GM18909 (cell line): ENCODE results near the gene GPR149.
A peak's percentile ranks its signal among the peaks of the same experiment; 100 is the strongest.
"Not testable (repeated sequence)": the region's sequence is repeated elsewhere in the genome, so short reads cannot be mapped to it uniquely, and the experiment has no call there.

Experiments used
- ATAC-seq: cut with Tn5 transposase; IDR thresholded peaks from one replicate; pipeline ENCODE4 v1.9.1; 2021; ENCODE audit warnings: mild to moderate bottlenecking; ENCODE audit not compliant: unreplicated experiment, poor library complexity

GPR149 gene, protein sequence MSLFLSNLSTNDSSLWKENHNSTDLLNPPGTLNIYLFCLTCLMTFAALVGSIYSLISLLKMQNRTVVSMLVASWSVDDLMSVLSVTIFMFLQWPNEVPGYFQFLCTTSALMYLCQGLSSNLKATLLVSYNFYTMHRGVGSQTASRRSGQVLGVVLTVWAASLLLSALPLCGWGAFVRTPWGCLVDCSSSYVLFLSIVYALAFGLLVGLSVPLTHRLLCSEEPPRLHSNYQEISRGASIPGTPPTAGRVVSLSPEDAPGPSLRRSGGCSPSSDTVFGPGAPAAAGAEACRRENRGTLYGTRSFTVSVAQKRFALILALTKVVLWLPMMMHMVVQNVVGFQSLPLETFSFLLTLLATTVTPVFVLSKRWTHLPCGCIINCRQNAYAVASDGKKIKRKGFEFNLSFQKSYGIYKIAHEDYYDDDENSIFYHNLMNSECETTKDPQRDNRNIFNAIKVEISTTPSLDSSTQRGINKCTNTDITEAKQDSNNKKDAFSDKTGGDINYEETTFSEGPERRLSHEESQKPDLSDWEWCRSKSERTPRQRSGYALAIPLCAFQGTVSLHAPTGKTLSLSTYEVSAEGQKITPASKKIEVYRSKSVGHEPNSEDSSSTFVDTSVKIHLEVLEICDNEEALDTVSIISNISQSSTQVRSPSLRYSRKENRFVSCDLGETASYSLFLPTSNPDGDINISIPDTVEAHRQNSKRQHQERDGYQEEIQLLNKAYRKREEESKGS

DNA sequence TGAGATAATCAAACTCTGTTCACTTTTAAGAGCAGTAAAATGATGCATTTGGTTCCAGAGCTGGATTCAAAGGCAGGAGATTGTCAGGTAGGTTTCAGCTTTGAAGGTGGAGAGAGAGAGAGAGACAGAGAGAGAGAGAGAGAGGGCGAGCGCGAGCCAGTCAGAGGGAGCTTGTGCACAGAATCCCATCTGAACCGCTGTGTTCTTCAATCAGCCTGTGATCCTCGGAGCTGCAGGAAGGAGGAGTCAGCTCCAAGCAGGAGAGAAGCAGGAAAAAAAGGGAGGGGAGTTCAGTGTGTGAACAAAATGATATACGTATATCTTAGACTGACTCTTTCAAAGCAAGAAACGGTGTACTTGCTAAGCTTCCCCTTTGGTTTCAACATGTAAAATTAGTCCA lies at the start of gene GPR149:
Gene GPR149 (minus strand): TSS at position 177 of the 400 bp plus-strand sequence. CDS start 575 bp downstream, outside the sequence.
- ATAC-seq = no peak

GRCh38 chr3:154473769-154474168 lies 43.8 kb upstream of the GPR149 start:
- ATAC-seq = no peak

DNA sequence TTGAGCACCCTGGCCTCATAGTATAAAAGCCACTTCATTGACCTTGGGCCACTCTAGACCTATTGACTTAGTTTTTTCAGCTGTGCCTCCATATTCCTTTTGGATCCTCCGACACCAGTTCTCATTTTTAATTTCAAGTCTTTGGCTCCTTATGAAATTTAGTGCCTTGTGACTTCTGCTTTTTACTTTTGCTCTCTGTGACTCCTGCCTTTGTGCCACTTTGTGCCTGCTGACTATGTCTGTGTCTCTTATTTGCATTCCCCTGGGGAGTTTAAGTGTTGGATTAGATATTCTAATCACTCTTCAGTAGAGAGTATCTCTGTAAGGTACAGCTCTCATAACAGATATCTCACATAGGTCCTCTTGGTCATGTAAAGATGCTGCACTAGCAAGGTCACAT lies 39.6 kb upstream of the GPR149 start:
- ATAC-seq = no peak

GRCh38 chr3:154464440-154465190 lies 34.6 kb upstream of the GPR149 start:
- no peak for ATAC-seq

DNA sequence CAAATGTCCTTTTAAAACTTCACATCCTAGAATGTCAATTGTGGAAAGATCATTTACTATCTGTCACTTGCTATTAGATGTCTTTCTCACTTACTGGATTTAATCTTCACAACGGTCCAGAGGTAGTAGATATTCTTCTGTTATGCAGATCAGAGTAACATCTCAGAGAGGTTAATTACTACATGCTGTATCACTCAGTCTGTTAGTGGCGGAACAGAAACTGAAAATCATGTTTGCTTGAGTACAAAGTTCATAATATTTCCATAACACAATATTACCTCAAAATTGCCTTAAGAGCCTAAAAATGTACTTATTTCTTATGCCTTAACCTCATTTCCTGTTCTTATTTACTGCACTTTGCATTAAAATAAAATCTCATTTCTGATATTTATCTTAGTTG lies 28.6 kb upstream of the GPR149 start:
- ATAC-seq = peak; percentile 45

- not testable (repeated sequence) for ATAC-seq
Observed at GRCh38 chr3:154439081-154439480, 9.1 kb upstream of the GPR149 start.

GRCh38 chr3:154431043-154431442 lies 1.1 kb upstream of the GPR149 start:
- ATAC-seq = no peak

- ATAC-seq = no peak
Observed at GRCh38 chr3:154428286-154429206, 1.4 kb downstream of the GPR149 start.

- ATAC-seq = no peak
Observed at GRCh38 chr3:154427685-154428285, 2.2 kb downstream of the GPR149 start.

GRCh38 chr3:154422694-154423093 lies 7.3 kb downstream of the GPR149 start:
- ATAC-seq = no peak

DNA sequence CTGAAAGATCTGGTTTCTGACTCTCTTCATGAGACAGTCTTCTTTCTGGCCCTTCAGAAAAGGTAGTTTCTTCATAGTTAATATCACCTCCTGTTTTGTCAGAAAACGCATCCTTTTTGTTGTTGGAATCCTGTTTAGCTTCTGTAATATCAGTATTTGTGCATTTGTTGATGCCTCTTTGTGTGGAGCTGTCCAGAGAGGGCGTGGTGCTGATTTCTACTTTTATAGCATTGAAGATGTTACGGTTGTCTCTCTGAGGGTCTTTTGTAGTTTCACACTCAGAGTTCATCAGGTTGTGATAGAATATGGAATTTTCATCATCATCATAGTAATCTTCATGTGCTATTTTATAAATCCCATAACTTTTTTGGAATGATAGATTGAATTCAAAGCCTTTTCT lies 8.9 kb downstream of the GPR149 start:
- ATAC-seq = no peak

- peak; percentile 98 for ATAC-seq
Observed at GRCh38 chr3:154398084-154398967, 31.7 kb downstream of the GPR149 start.

DNA sequence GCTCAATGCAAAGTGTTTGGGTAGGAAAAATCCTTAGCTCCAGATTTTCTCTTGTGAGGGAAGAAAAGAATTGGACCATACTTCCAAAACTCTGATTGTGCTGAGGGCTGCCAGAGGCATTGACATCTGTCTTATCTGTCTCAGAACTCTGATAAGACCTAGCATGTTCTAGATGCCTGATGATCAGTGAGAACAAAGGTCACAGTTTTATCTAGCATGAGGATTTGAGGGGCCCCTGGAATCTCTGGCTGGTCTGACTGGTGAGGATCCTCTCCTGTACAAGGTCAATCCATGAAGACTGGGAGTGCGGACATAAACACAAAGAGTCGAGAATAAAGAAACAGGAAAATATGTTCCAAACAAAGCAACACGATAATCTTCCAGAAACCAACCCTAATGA lies 40.1 kb downstream of the GPR149 start:
- ATAC-seq = no peak

GRCh38 chr3:154384479-154384878 lies 45.5 kb downstream of the GPR149 start:
- ATAC-seq = no peak

DNA sequence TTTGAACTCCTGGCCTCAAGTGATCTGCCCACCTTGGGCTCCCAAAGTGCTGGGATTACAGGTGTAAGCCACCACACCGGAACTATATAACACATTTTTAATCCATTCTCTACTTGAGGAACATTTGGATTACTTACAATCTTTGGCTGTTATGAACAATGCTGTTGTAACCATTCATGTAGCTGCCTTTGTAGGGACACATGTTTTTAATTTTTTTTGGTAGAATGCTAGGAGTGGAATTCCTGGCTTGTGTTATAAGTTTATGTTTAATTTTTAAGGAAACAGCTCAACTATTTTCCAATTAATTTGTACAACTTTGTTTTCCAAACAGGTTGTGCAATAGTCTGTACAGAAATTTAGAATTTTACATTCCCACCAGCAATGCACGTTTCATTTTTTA lies 51.7 kb downstream of the GPR149 start:
- ATAC-seq = no peak

- ATAC-seq = no peak
Observed at GRCh38 chr3:154367221-154367620, 62.8 kb downstream of the GPR149 start.

- no peak for ATAC-seq
Observed at GRCh38 chr3:154364849-154365248, 65.1 kb downstream of the GPR149 start.

DNA sequence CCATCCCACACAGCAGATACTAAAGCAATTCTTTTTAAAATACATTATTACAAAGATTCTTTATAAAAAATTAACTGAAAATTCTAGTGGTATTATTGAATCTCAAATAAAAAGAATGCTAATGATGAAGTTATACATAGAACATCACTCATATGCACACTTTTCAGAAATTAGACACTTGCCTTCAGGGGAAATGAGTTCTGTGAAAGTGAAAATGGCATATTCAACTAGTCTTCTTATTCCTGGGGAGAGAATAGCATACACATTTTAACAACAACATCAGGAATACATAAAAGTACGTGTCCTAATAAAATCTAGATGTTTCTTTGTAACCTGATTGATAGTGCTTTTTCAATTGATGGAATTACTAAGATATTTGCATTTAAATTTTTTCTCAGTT lies 68.9 kb downstream of the GPR149 start:
- no peak for ATAC-seq

DNA sequence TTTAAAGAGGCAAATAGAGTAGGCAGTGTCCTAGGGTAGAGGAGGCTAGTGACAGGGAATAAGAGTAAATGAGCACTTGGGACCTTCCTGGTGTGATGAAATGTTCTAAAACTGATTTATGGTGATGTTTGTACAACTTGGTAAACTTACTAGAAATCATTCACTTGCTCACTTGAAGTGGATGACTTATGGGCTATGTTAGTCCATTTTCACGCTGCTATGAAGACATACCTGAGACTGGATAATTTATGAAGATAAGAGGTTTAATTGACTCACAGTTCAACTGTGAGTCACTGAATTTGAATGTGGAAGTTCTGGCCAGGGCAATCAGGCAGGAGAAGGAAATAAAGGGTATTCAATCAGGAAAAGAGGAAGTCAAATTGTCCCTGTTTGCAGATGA lies 74.0 kb downstream of the GPR149 start:
- ATAC-seq = no peak
